Measurements from ENCODE around the gene OR10A5. TPM values are rescaled to one million over a fixed set of nuclear protein-coding genes. Genes with fewer than 3 reads are reported as not detected.
"Not testable (repeated sequence)": the region's sequence is repeated elsewhere in the genome, so short reads cannot be mapped to it uniquely, and the experiment has no call there.

OR10A5 gene
- polyA plus RNA-seq, 2 donors = not detected

DNA sequence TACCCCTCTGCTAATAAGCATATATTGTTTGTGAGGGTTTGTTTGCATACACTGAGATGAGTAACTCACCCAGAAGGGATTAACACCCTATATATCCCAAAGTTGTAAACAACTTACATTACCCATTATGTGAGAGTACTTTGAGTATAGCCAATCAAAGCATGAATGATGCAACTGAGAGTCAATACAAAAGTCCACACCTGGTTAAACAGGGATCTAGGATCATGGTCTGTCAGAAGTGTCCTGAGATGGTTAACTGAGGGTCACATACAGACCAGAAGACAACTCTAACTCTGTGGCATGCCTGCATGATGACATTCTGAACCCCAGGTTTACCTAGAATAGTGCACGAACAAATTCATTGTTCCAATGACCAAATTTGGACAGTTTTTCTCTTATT lies 17.4 kb upstream of the OR10A5 start:
- H3K36me3 ChIP-seq (ENCODE audit: control insufficient read depth in 2 of 2, insufficient read depth in 2 of 2, low read length in 1 of 2) = no peaks in the 10 kb centered on the region
- no peak overlapping the region for H3K27ac ChIP-seq (ENCODE audit: low read depth in 2 of 2, low read length in 1 of 2)
- H3K27me3 ChIP-seq (ENCODE audit: control insufficient read depth in 1 of 2, insufficient read depth in 2 of 2, low read length in 2 of 2) = no peaks in the 10 kb centered on the region
- WGBS, 2 donors = 72 to 82% methylated on average over 1 of the region's 1 CpG
- no peaks in the 10 kb centered on the region for H3K4me1 ChIP-seq (ENCODE audit: control insufficient read depth in 2 of 2, insufficient read depth in 2 of 2, low read length in 1 of 2)
- H3K9me3 ChIP-seq (ENCODE audit: control insufficient read depth in 2 of 2, insufficient read depth in 1 of 2, low read depth in 1 of 2, low read length in 1 of 2) = no peaks in the 10 kb centered on the region
- no peak overlapping the region for H3K4me3 ChIP-seq (ENCODE audit: low read depth in 1 of 2, low read length in 2 of 2)

DNA sequence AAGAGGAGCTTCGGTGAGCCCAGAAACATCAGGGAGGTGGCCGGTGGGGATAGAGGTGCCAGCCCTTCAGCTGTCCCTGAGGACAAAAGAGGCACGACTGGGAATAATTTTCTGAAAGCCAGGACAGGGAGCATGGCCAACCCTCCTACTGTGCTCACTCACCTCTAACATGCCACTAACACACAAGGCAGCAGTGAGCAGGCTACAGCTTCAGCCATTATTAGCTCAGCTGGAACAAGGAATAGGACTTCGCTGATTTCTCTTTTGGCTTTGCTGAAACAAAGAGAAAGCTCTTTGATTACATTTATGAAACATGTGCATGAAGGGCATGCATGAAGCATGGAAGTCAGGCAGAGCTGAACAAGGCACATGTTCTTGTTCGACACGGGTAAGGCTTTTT lies 12.1 kb upstream of the OR10A5 start:
- Histone ChIP-seq H3K4me3 (ENCODE audit: low read depth in 1 of 2, low read length in 2 of 2) (no peak overlapping the region), H3K4me1 (ENCODE audit: control insufficient read depth in 2 of 2, insufficient read depth in 2 of 2, low read length in 1 of 2) (no peaks in the 10 kb centered on the region), H3K27me3 (ENCODE audit: control insufficient read depth in 1 of 2, insufficient read depth in 2 of 2, low read length in 2 of 2) (no peaks in the 10 kb centered on the region), H3K36me3 (ENCODE audit: control insufficient read depth in 2 of 2, insufficient read depth in 2 of 2, low read length in 1 of 2) (no peaks in the 10 kb centered on the region), H3K9me3 (ENCODE audit: control insufficient read depth in 2 of 2, insufficient read depth in 1 of 2, low read depth in 1 of 2, low read length in 1 of 2) (no peaks in the 10 kb centered on the region), H3K27ac (ENCODE audit: low read depth in 2 of 2, low read length in 1 of 2) (no peak overlapping the region)
- 70 to 83% methylated on average over 6 of the region's 6 CpGs for WGBS, 2 donors

- no peaks in the 10 kb centered on the region for H3K36me3 ChIP-seq (ENCODE audit: control insufficient read depth in 2 of 2, insufficient read depth in 2 of 2, low read length in 1 of 2)
- no peaks in the 10 kb centered on the region for H3K27me3 ChIP-seq (ENCODE audit: control insufficient read depth in 1 of 2, insufficient read depth in 2 of 2, low read length in 2 of 2)
- H3K9me3 ChIP-seq (ENCODE audit: control insufficient read depth in 2 of 2, insufficient read depth in 1 of 2, low read depth in 1 of 2, low read length in 1 of 2) = no peaks in the 10 kb centered on the region
- no peak overlapping the region for H3K4me3 ChIP-seq (ENCODE audit: low read depth in 1 of 2, low read length in 2 of 2)
- H3K27ac ChIP-seq (ENCODE audit: low read depth in 2 of 2, low read length in 1 of 2) = no peak overlapping the region
- WGBS, 2 donors = 48 to 53% methylated on average over 1 of the region's 1 CpG
- no peaks in the 10 kb centered on the region for H3K4me1 ChIP-seq (ENCODE audit: control insufficient read depth in 2 of 2, insufficient read depth in 2 of 2, low read length in 1 of 2)
Measured at GRCh38 chr11:6834021-6834420, 11.5 kb upstream of the OR10A5 start.

DNA sequence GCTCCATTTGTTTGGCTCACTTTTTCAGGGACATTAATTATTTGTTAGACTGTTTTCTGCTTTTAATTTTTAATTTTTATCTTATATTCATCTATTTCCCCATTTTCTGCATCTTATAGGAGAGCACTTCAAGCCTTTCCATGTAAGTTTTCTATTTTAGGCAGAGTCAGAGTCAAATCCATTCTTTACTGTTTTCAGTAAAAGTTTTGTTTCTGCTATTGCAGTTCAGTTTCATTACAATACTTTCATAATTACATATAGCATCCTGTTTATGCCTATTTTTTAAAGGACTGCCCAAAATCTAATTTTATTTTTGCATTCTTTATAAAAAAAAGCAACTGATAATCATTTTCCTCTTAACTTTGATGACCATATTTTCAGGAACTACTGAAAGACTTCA lies 3.8 kb upstream of the OR10A5 start:
- H3K27me3 ChIP-seq (ENCODE audit: control insufficient read depth in 1 of 2, insufficient read depth in 2 of 2, low read length in 2 of 2) = no peaks in the 10 kb centered on the region
- H3K4me1 ChIP-seq (ENCODE audit: control insufficient read depth in 2 of 2, insufficient read depth in 2 of 2, low read length in 1 of 2) = no peaks in the 10 kb centered on the region
- H3K36me3 ChIP-seq (ENCODE audit: control insufficient read depth in 2 of 2, insufficient read depth in 2 of 2, low read length in 1 of 2) = no peaks in the 10 kb centered on the region
- peaks cover 0 to 2% of the 10 kb centered on the region in 2 donors for H3K9me3 ChIP-seq (ENCODE audit: control insufficient read depth in 2 of 2, insufficient read depth in 1 of 2, low read depth in 1 of 2, low read length in 1 of 2)
- H3K27ac ChIP-seq (ENCODE audit: low read depth in 2 of 2, low read length in 1 of 2) = no peak overlapping the region
- H3K4me3 ChIP-seq (ENCODE audit: low read depth in 1 of 2, low read length in 2 of 2) = no peak overlapping the region

GRCh38 chr11:6843670-6844069 lies 1.8 kb upstream of the OR10A5 start:
- Histone ChIP-seq H3K36me3 (ENCODE audit: control insufficient read depth in 2 of 2, insufficient read depth in 2 of 2, low read length in 1 of 2) (no peaks in the 10 kb centered on the region), H3K27ac (ENCODE audit: low read depth in 2 of 2, low read length in 1 of 2) (no peak overlapping the region), H3K27me3 (ENCODE audit: control insufficient read depth in 1 of 2, insufficient read depth in 2 of 2, low read length in 2 of 2) (no peaks in the 10 kb centered on the region), H3K9me3 (ENCODE audit: control insufficient read depth in 2 of 2, insufficient read depth in 1 of 2, low read depth in 1 of 2, low read length in 1 of 2) (peaks cover 0 to 2% of the 10 kb centered on the region in 2 donors), H3K4me3 (ENCODE audit: low read depth in 1 of 2, low read length in 2 of 2) (no peak overlapping the region), H3K4me1 (ENCODE audit: control insufficient read depth in 2 of 2, insufficient read depth in 2 of 2, low read length in 1 of 2) (no peaks in the 10 kb centered on the region)
- WGBS, 2 donors = 41 to 49% methylated on average over 2 of the region's 2 CpGs

DNA sequence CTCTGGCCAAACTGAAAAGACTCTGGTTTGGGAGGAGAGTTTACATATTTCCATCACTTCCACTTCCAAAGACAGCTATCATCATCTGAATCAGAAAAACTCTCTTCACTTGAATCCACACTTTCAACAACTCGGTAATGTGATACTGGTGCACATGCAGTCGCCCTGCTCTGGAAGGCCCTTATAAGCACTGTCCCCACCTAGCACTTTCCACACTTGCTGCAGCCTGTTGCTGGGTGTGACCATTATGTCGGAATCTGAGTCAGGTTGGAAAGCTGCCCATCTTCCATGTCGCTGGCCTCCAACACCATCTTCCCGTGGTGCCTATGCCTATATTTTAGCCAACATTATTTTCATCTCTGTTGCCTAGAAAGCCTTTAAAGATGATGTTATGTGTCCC lies 1.1 kb upstream of the OR10A5 start:
- H3K4me1 ChIP-seq (ENCODE audit: control insufficient read depth in 2 of 2, insufficient read depth in 2 of 2, low read length in 1 of 2) = no peaks in the 10 kb centered on the region
- H3K27me3 ChIP-seq (ENCODE audit: control insufficient read depth in 1 of 2, insufficient read depth in 2 of 2, low read length in 2 of 2) = no peaks in the 10 kb centered on the region
- 85 to 88% methylated on average over 5 of the region's 5 CpGs for WGBS, 2 donors
- no peak overlapping the region for H3K27ac ChIP-seq (ENCODE audit: low read depth in 2 of 2, low read length in 1 of 2)
- H3K9me3 ChIP-seq (ENCODE audit: control insufficient read depth in 2 of 2, insufficient read depth in 1 of 2, low read depth in 1 of 2, low read length in 1 of 2) = peaks cover 0 to 2% of the 10 kb centered on the region in 2 donors
- H3K36me3 ChIP-seq (ENCODE audit: control insufficient read depth in 2 of 2, insufficient read depth in 2 of 2, low read length in 1 of 2) = no peaks in the 10 kb centered on the region
- H3K4me3 ChIP-seq (ENCODE audit: low read depth in 1 of 2, low read length in 2 of 2) = no peak overlapping the region

- no peaks in the 10 kb centered on the region for H3K36me3 ChIP-seq (ENCODE audit: control insufficient read depth in 2 of 2, insufficient read depth in 2 of 2, low read length in 1 of 2)
- WGBS, 2 donors = 72 to 88% methylated on average over 2 of the region's 2 CpGs
- H3K4me3 ChIP-seq (ENCODE audit: low read depth in 1 of 2, low read length in 2 of 2) = no peak overlapping the region
- no peak overlapping the region for H3K27ac ChIP-seq (ENCODE audit: low read depth in 2 of 2, low read length in 1 of 2)
- H3K27me3 ChIP-seq (ENCODE audit: control insufficient read depth in 1 of 2, insufficient read depth in 2 of 2, low read length in 2 of 2) = no peaks in the 10 kb centered on the region
- H3K9me3 ChIP-seq (ENCODE audit: control insufficient read depth in 2 of 2, insufficient read depth in 1 of 2, low read depth in 1 of 2, low read length in 1 of 2) = no peaks in the 10 kb centered on the region
- no peaks in the 10 kb centered on the region for H3K4me1 ChIP-seq (ENCODE audit: control insufficient read depth in 2 of 2, insufficient read depth in 2 of 2, low read length in 1 of 2)
Measured at GRCh38 chr11:6850526-6850925, 5.0 kb downstream of the OR10A5 start.

GRCh38 chr11:6854801-6855200 lies 9.3 kb downstream of the OR10A5 start:
- 90 to 93% methylated on average over 6 of the region's 6 CpGs for WGBS, 2 donors
- H3K4me3 ChIP-seq (ENCODE audit: low read depth in 1 of 2, low read length in 2 of 2); H3K4me1 ChIP-seq (ENCODE audit: control insufficient read depth in 2 of 2, insufficient read depth in 2 of 2, low read length in 1 of 2); H3K9me3 ChIP-seq (ENCODE audit: control insufficient read depth in 2 of 2, insufficient read depth in 1 of 2, low read depth in 1 of 2, low read length in 1 of 2); H3K27me3 ChIP-seq (ENCODE audit: control insufficient read depth in 1 of 2, insufficient read depth in 2 of 2, low read length in 2 of 2); H3K27ac ChIP-seq (ENCODE audit: low read depth in 2 of 2, low read length in 1 of 2); H3K36me3 ChIP-seq (ENCODE audit: control insufficient read depth in 2 of 2, insufficient read depth in 2 of 2, low read length in 1 of 2): not testable (repeated sequence)

DNA sequence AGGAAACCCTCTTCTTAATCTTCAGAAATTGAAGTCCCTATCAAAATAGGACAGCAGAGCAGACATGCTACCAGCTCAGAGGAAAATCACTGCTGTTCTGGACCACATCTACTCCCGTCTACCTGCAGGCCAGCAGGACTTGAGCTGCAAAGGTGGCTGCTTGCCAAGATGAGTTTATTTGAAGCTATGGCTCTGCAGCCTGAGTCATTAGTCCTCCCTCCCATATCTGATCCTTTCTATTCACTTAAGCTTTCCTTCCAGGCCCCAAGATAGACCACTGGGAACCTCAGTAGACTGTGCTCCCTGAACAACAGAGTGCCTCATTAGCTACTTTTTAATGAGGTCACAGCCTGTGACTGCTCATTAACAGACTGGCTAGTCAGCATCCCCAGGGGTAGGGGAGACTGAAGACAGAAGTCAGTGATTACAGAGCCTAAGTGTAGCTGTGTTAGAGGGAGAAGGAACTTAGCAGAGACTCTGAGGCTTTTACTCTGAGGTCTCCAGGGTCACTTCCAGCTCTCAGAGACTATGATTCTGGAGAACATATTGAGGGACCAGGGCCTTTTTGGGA lies 10.6 kb downstream of the OR10A5 start:
- Histone ChIP-seq H3K27ac (ENCODE audit: low read depth in 2 of 2, low read length in 1 of 2) (no peak overlapping the region), H3K4me3 (ENCODE audit: low read depth in 1 of 2, low read length in 2 of 2) (no peak overlapping the region), H3K27me3 (ENCODE audit: control insufficient read depth in 1 of 2, insufficient read depth in 2 of 2, low read length in 2 of 2) (no peaks in the 10 kb centered on the region), H3K4me1 (ENCODE audit: control insufficient read depth in 2 of 2, insufficient read depth in 2 of 2, low read length in 1 of 2) (no peaks in the 10 kb centered on the region), H3K9me3 (ENCODE audit: control insufficient read depth in 2 of 2, insufficient read depth in 1 of 2, low read depth in 1 of 2, low read length in 1 of 2) (peaks cover 0 to 3% of the 10 kb centered on the region in 2 donors), H3K36me3 (ENCODE audit: control insufficient read depth in 2 of 2, insufficient read depth in 2 of 2, low read length in 1 of 2) (no peaks in the 10 kb centered on the region)
- 38 to 60% methylated on average over 1 of the region's 1 CpG for WGBS, 2 donors

GRCh38 chr11:6856871-6857270 lies 11.4 kb downstream of the OR10A5 start:
- 36 to 48% methylated on average over 3 of the region's 3 CpGs for WGBS, 2 donors
- Histone ChIP-seq H3K27ac (ENCODE audit: low read depth in 2 of 2, low read length in 1 of 2) (no peak overlapping the region), H3K36me3 (ENCODE audit: control insufficient read depth in 2 of 2, insufficient read depth in 2 of 2, low read length in 1 of 2) (no peaks in the 10 kb centered on the region), H3K9me3 (ENCODE audit: control insufficient read depth in 2 of 2, insufficient read depth in 1 of 2, low read depth in 1 of 2, low read length in 1 of 2) (peaks cover 0 to 3% of the 10 kb centered on the region in 2 donors), H3K27me3 (ENCODE audit: control insufficient read depth in 1 of 2, insufficient read depth in 2 of 2, low read length in 2 of 2) (no peaks in the 10 kb centered on the region), H3K4me3 (ENCODE audit: low read depth in 1 of 2, low read length in 2 of 2) (no peak overlapping the region), H3K4me1 (ENCODE audit: control insufficient read depth in 2 of 2, insufficient read depth in 2 of 2, low read length in 1 of 2) (no peaks in the 10 kb centered on the region)

Data from esophagus (tissue), 2 donors.